Measurements from ENCODE around the gene WIPF2. TPM values are rescaled to one million over a fixed set of nuclear protein-coding genes. Genes with fewer than 3 reads are reported as not detected.

The WIPF2 gene, protein sequence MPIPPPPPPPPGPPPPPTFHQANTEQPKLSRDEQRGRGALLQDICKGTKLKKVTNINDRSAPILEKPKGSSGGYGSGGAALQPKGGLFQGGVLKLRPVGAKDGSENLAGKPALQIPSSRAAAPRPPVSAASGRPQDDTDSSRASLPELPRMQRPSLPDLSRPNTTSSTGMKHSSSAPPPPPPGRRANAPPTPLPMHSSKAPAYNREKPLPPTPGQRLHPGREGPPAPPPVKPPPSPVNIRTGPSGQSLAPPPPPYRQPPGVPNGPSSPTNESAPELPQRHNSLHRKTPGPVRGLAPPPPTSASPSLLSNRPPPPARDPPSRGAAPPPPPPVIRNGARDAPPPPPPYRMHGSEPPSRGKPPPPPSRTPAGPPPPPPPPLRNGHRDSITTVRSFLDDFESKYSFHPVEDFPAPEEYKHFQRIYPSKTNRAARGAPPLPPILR
- total RNA-seq (2022; extraction: Qiagen RNA extraction): 18.7 to 23.5 TPM (median 20.0 TPM) in 5 replicates

GRCh38 chr17:40218740-40219593 lies at the start of gene WIPF2:
WIPF2 (plus strand) TSS chr17:40219304; CDS start chr17:40256460, 37,156 bp downstream.

DNA sequence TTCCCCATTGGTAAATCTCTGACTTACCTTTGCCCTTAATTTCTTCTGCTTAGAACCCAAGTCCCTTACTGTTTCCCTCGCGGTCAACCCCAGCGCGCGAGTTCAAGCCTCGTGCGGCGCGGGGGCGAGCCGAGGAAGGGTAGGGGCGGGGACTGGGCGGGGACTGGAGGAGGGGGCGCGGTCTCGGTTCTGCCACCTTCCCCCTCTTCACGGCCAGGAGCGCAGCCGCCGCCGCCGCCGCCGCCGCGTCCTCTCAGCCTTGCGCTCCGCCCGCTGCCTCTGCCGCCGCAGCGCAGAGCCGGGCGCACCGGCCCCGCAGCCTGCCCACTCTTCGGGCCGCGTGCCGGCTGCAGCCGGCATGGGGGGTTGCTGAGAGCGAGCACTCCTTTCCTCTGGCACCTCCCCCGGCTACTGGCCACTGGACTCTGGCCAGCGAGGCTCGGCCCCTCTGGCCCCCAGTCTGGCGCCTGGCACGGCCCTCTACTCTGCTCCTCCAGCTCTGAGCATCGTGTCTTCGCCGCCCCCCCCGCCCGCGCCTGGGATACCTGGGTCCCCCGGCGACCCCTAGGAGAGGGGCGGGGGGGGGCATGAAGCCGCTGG lies 41.7 kb upstream of the WIPF2 start, which contains the start of gene RAPGEFL1:
TSS of gene RAPGEFL1 (plus strand) at position 196 of the 600 bp plus-strand sequence. CDS start at position 588, 392 bp downstream.

DNA sequence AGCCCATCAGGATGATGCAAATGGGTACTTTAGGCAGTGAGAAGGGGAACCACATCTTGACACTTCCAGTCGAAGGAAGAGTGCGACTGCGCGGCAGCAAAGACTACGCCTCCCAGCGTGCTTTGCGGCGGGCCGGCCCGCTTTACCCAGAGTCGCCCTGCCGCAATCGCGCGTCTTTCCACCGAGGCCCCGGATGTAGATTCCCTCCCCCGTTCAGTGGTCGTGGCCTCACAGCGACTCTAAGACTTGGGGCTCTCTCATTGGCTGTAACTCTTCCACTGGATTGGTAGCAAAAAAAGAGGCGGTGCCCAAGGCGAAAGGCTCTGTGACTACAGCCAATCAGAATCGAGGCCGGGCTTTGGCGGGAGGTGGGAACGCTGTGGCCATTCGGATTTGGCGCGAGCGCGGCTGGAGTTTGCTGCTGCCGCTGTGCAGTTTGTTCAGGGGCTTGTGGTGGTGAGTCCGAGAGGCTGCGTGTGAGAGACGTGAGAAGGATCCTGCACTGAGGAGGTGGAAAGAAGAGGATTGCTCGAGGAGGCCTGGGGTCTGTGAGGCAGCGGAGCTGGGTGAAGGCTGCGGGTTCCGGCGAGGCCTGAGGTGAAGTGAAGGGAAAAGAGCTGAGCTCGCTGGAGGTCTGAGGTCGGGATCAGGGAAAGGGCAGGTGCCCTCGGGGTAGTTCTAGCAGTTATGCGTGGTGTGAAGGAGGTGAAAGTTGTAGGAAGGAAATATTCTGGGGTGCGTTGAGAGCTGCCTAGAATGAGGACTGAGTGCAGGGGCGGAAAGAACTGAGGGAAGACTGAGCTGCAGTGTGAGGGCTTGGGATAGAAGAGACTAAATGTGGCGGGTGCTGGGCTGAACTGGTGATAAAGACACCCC lies 68.6 kb downstream of the WIPF2 start, which contains the start of gene CDC6:
TSS of gene CDC6 (plus strand) at position 386 of the 876 bp plus-strand sequence. CDS start 1,542 bp downstream, outside the sequence.

GRCh38 chr17:40309031-40309948 lies 90.2 kb downstream of the WIPF2 start, which contains the start of gene RARA:
RARA (plus strand) TSS chr17:40309180; CDS start chr17:40331219, 22,039 bp downstream.

Other genes with a start within 250 kb of the WIPF2 start
- gene PSMD3, start 238.5 kb upstream of the WIPF2 start, total RNA-seq (2022; extraction: Qiagen RNA extraction): 149 to 177 TPM (median 171 TPM) in 5 replicates
- gene CSF3, start 203.9 kb upstream of the WIPF2 start, total RNA-seq (2022; extraction: Qiagen RNA extraction): 0.94 to 1.3 TPM (median 1.3 TPM) in 5 replicates
- 52.2 to 61.9 TPM (median 57.0 TPM) in 5 replicates for gene MED24, start 164.9 kb upstream of the WIPF2 start, total RNA-seq (2022; extraction: Qiagen RNA extraction)
- gene THRA, start 156.3 kb upstream of the WIPF2 start, total RNA-seq (2022; extraction: Qiagen RNA extraction): 28.0 to 36.7 TPM (median 32.3 TPM) in 5 replicates
- gene NR1D1, start 118.7 kb upstream of the WIPF2 start, total RNA-seq (2022; extraction: Qiagen RNA extraction): 8.3 to 10.8 TPM (median 10.0 TPM) in 5 replicates
- 59.7 to 64.8 TPM (median 63.1 TPM) in 5 replicates for gene MSL1, start 97.3 kb upstream of the WIPF2 start, total RNA-seq (2022; extraction: Qiagen RNA extraction)
- 43.3 to 50.3 TPM (median 46.4 TPM) in 5 replicates for gene CASC3, start 78.8 kb upstream of the WIPF2 start, total RNA-seq (2022; extraction: Qiagen RNA extraction)
- 1.9 to 3.2 TPM (median 2.9 TPM) in 5 replicates for gene RAPGEFL1, start 41.8 kb upstream of the WIPF2 start, total RNA-seq (2022; extraction: Qiagen RNA extraction)
- gene CDC6, start 68.6 kb downstream of the WIPF2 start, total RNA-seq (2022; extraction: Qiagen RNA extraction): 43.9 to 55.4 TPM (median 47.2 TPM) in 5 replicates
- gene RARA, start 89.9 kb downstream of the WIPF2 start, total RNA-seq (2022; extraction: Qiagen RNA extraction): 40.7 to 49.5 TPM (median 45.3 TPM) in 5 replicates
- 0.34 to 1.1 TPM (median 1.00 TPM) in 5 replicates for gene GJD3, start 145.4 kb downstream of the WIPF2 start, total RNA-seq (2022; extraction: Qiagen RNA extraction)
- 189 to 242 TPM (median 198 TPM) in 5 replicates for gene TOP2A, start 198.6 kb downstream of the WIPF2 start, total RNA-seq (2022; extraction: Qiagen RNA extraction)
- 2,275 to 2,891 TPM (median 2,807 TPM) in 5 replicates for gene IGFBP4, start 224.1 kb downstream of the WIPF2 start, total RNA-seq (2022; extraction: Qiagen RNA extraction)

All from A549 treated with AZD2906 at 1 μM for 4 hours (cell line).